K562 (cell line): Measurements from ENCODE around the gene ELP5. TPM values are rescaled to one million over a fixed set of nuclear protein-coding genes. Genes with fewer than 3 reads are reported as not detected.

ENCODE experiments used
- DEAF1 ChIP-seq: fragments of 450-650 bp; formaldehyde crosslinking; IDR thresholded peaks from 2 replicates; pipeline ENCODE4 v1.4.0; 2020; ENCODE audit warnings: mild to moderate bottlenecking, moderate library complexity
- EHMT2 ChIP-seq: fragments of 450-650 bp; IDR thresholded peaks from 2 replicates; pipeline ENCODE4 v1.6.1; 2018; ENCODE audit warnings: antibody characterized with exemption
- ELF1 ChIP-seq: fragments of 200-800 bp; sonication (Bioruptor generic); IDR thresholded peaks from 2 replicates; pipeline ENCODE4 v1.6.1; 2016; ENCODE audit warnings: missing genetic modification characterization, missing compliant biosample characterization
- GATAD2A ChIP-seq: fragments of 450-650 bp; IDR thresholded peaks from 2 replicates; pipeline ENCODE4 v1.6.1; 2017
- HCFC1 ChIP-seq: IDR thresholded peaks from 2 replicates; pipeline ENCODE4 v1.6.1; 2012; ENCODE audit warnings: low read depth, low read length, improper control_type of control experiment
- HIVEP1 ChIP-seq: fragments of 250-450 bp; sonication (Bioruptor Pico); IDR thresholded peaks from 2 replicates; pipeline ENCODE4 v1.4.0; 2020; ENCODE audit warnings: mild to moderate bottlenecking
- HSF4 ChIP-seq: fragments of 250-450 bp; sonication (Bioruptor Pico); IDR thresholded peaks from 2 replicates; pipeline ENCODE4 v2.1.2; 2022; ENCODE audit warnings: mild to moderate bottlenecking, moderate library complexity, borderline replicate concordance
- LARP7 ChIP-seq: fragments of 450-650 bp; IDR thresholded peaks from 2 replicates; pipeline ENCODE4 v1.6.1; 2016
- MEIS2 ChIP-seq: fragments of 450-650 bp; IDR thresholded peaks from 2 replicates; pipeline ENCODE4 v1.6.1; 2014; ENCODE audit warnings: mild to moderate bottlenecking; ENCODE audit not compliant: partially characterized antibody
- PHB ChIP-seq: fragments of 250-450 bp; sonication (Bioruptor Pico); IDR thresholded peaks from 2 replicates; pipeline ENCODE4 v1.5.0; 2021
- RBBP5 ChIP-seq: fragments of 200-600 bp; sonication (generic); IDR thresholded peaks from 2 replicates; pipeline ENCODE4 v1.6.1; 2012; ENCODE audit warnings: borderline replicate concordance, mild to moderate bottlenecking, low read length, control low read depth, inconsistent platforms; ENCODE audit not compliant: insufficient read depth, poor library complexity, severe bottlenecking
- RBFOX2 ChIP-seq: fragments of 200-400 bp; formaldehyde crosslinking; IDR thresholded peaks from 2 replicates; pipeline ENCODE4 v1.6.1; 2017; ENCODE audit warnings: low read depth, mild to moderate bottlenecking, low read length, moderate library complexity
- THRAP3 ChIP-seq: fragments of 450-650 bp; IDR thresholded peaks from 2 replicates; pipeline ENCODE4 v1.6.1; 2016; ENCODE audit warnings: mild to moderate bottlenecking, inconsistent platforms, borderline replicate concordance
- ZBTB40 ChIP-seq, 2 experiments: fragments of 450-650 bp in 1 of 2; sonication (generic) in 1 of 2; formaldehyde crosslinking in 1 of 2; IDR thresholded peaks; 2 replicates each; pipeline versions ENCODE4 v1.7.1 to v1.9.0; 2016 to 2022; ENCODE audit warnings: inconsistent platforms in 1 of 2, mild to moderate bottlenecking in 1 of 2, missing genetic modification reagents in 1 of 2
- ZNF143 ChIP-seq: sonication (generic); formaldehyde crosslinking; IDR thresholded peaks from 2 replicates; pipeline ENCODE4 v1.9.0; 2022; ENCODE audit warnings: mild to moderate bottlenecking, missing genetic modification reagents
- polyA plus RNA-seq, 8 experiments: library from polyadenylated mRNA; depleted of rRNA in 4 of 8; stranded (reverse) in 5 of 8; unstranded in 3 of 8; fragments of >200 nt; fragmentation: Nextera tagmentation in 2 of 8; fragmentation: Illumina TruSeq in 1 of 8; extraction: Ambion mirVana in 2 of 8; extraction: Trizol in 1 of 8; gene quantifications; 2 replicates each; pipeline versions ENCODE4 v1.2.1 to v1.2.3, GENCODE V29; 2011 to 2014; ENCODE audit warnings: inconsistent platforms in 1 of 8, missing spikeins in 1 of 8
- total RNA-seq, 7 experiments: library from RNA; depleted of rRNA in 6 of 7; stranded (reverse); fragments of >200 nt in 6 of 7; fragmentation: Illumina TruSeq in 2 of 7; extraction: Trizol in 2 of 7; gene quantifications; 2 replicates each; pipeline versions ENCODE4 v1.2.1 to v1.2.3, GENCODE V29; 2011 to 2021; ENCODE audit warnings: low replicate concordance in 1 of 7

The ELP5 gene
- total and polyA plus RNA-seq, 9 of the 15 experiments (the other 6 are each of a cell fraction or from before 2014, with no cell fraction given), result 25.7 to 77.9 (median 52.9) TPM

- TF ChIP-seq ZBTB40 (IDR thresholded peaks at IDR 0.05), result peak; percentile 96
- TF ChIP-seq ZBTB40 (CRISPR knock-in tag; IDR thresholded peaks at IDR 0.05), result no peak
- TF ChIP-seq LARP7, result no peak
- peak; percentile 82 for TF ChIP-seq RBFOX2
- no peak for TF ChIP-seq RBBP5
- peak; percentile 78 for TF ChIP-seq MEIS2
- TF ChIP-seq HSF4 (CRISPR knock-in tag), result no peak
- TF ChIP-seq THRAP3, result no peak
- no peak for TF ChIP-seq HIVEP1 (CRISPR knock-in tag)
- no peak for TF ChIP-seq PHB
- TF ChIP-seq EHMT2, result no peak
- TF ChIP-seq HCFC1, result peak; percentile 92
- TF ChIP-seq ELF1, result peak; percentile 97
- no peak for TF ChIP-seq DEAF1 (CRISPR knock-in tag)
- TF ChIP-seq GATAD2A, result 0 out of 2 replicates have a peak, but pooled peaks have one; percentile 21
- peak; percentile 89 for TF ChIP-seq ZNF143 (CRISPR knock-in tag)
Observed at GRCh38 chr17:7239091-7240027, 12.7 kb upstream of the ELP5 start, which contains the start of gene PHF23 (continued).
